GM21381 (cell line): Measurements from ENCODE around the gene SLC38A9.

Experiments used
- ATAC-seq: cut with Tn5 transposase; IDR thresholded peaks from one replicate; pipeline ENCODE4 v1.9.1; 2021; ENCODE audit warnings: mild to moderate bottlenecking, moderate library complexity; ENCODE audit not compliant: unreplicated experiment

SLC38A9 gene

GRCh38 chr5:55584398-55585205 lies 127.5 kb downstream of the SLC38A9 start:
- no peak for ATAC-seq

- no peak for ATAC-seq
Measured at GRCh38 chr5:55583578-55583977, 128.5 kb downstream of the SLC38A9 start.

- ATAC-seq, result no peak
Measured at GRCh38 chr5:55582256-55582655, 129.9 kb downstream of the SLC38A9 start.

- ATAC-seq, result no peak
Measured at GRCh38 chr5:55580042-55580441, 132.1 kb downstream of the SLC38A9 start.

GRCh38 chr5:55578771-55579170 lies 133.4 kb downstream of the SLC38A9 start:
- ATAC-seq, result no peak

GRCh38 chr5:55577353-55578060 lies 134.6 kb downstream of the SLC38A9 start:
- no peak for ATAC-seq

GRCh38 chr5:55576661-55577060 lies 135.5 kb downstream of the SLC38A9 start:
- no peak for ATAC-seq
